AG04450 (cell line): ENCODE results near the gene SPOUT1. TPM values are rescaled to one million over a fixed set of nuclear protein-coding genes. Genes with fewer than 3 reads are reported as not detected.

Source experiments
- CTCF ChIA-PET: fragments of 300-600, 350-600 bp; formaldehyde crosslinking; extraction: SDS; loops from one replicate; lab custom pipeline; 2022; ENCODE audit warnings: antibody characterized with exemption, inconsistent platforms; lab: Charles Lee
- POLR2A ChIA-PET: fragments of 350-600 bp; formaldehyde crosslinking; extraction: SDS; loops from one replicate; lab custom pipeline; 2021; ENCODE audit warnings: antibody characterized with exemption, inconsistent platforms; lab: Yijun Ruan, JAX
- DNase-seq: peaks from one replicate; pipeline ENCODE4 v3.0.0-alpha.2; 2011; ENCODE audit warnings: low read depth, low spot score
- H3K27ac ChIP-seq: one replicate; pipeline ENCODE4 v1.5.1; 2012; ENCODE audit warnings: low read depth, low read length, control low read depth
- H3K27me3 ChIP-seq: one replicate; pipeline ENCODE4 v1.6.0; 2012; ENCODE audit warnings: low read length; ENCODE audit not compliant: control insufficient read depth, insufficient read depth
- H3K4me3 ChIP-seq: 2 replicates; pipeline ENCODE4 v1.5.1; 2011; ENCODE audit warnings: mild to moderate bottlenecking, low read depth, low read length, control low read depth
- H3K9me3 ChIP-seq: 2 replicates; pipeline ENCODE4 v1.5.1; 2012; ENCODE audit warnings: low read length; ENCODE audit not compliant: control insufficient read depth, insufficient read depth
- polyA plus RNA-seq: library from polyadenylated mRNA; depleted of rRNA; stranded (reverse); fragments of >200 nt; gene quantifications from 2 replicates; pipeline ENCODE4 v1.2.3, GENCODE V29; 2011
- TF ChIP-seq, protein P1 (sequence below): IDR thresholded peaks from 2 replicates; pipeline ENCODE4 v1.5.1; 2011; ENCODE audit warnings: low read depth, low read length, control low read depth, inconsistent platforms

The SPOUT1 gene
- polyA plus RNA-seq, 1 experiment: 19.1 TPM

DNA sequence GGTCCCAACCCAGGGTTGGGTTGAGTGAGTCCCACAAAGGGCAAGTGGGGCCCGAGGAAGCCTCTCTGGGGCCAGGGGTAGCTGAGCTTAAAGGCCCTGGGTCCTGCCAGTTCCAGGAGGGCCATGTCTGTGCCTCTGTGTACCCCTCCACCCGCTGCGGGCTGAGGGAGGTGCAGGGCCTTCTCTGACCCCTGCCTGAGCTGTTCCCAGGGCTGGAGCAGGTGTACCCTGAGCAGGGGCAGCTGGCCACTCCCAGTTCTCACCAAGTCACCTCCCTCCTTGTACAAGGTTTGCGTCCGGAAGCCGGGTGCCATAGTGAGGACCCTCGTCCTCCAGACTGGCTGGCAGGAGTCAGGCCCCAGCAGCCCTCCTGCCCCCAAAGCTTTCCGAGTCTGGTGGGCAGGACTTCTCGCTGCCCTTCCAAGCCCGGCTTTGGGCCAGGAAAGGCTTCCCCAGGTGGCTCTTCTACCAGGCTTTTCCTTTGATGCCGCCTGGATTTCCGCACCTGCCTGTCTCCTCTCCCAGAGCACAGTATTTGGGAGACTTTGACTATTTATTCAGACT lies 20.5 kb downstream of the SPOUT1 start:
- Histone ChIP-seq H3K27ac (no peak overlapping the region), H3K4me3 (no peak overlapping the region), H3K9me3 (no peaks in the 10 kb centered on the region; the same call in 1 of the 2 replicates), H3K27me3 (no peaks in the 10 kb centered on the region)
- DNase-seq: no peak
- POLR2A ChIA-PET: interaction anchor here (0.6 to 1.2 kb wide), 3 partner anchors 9 to 150 kb away, joined by 4 to 13 read pairs (median 8); partner anchors contain the start of gene ENDOG
- CTCF ChIA-PET: interaction anchor here (7.2 kb wide), 1 partner anchor 9 kb away, joined by 52 read pairs; the partner anchor contains the start of gene ENDOG
- TF ChIP-seq, protein P1, sequence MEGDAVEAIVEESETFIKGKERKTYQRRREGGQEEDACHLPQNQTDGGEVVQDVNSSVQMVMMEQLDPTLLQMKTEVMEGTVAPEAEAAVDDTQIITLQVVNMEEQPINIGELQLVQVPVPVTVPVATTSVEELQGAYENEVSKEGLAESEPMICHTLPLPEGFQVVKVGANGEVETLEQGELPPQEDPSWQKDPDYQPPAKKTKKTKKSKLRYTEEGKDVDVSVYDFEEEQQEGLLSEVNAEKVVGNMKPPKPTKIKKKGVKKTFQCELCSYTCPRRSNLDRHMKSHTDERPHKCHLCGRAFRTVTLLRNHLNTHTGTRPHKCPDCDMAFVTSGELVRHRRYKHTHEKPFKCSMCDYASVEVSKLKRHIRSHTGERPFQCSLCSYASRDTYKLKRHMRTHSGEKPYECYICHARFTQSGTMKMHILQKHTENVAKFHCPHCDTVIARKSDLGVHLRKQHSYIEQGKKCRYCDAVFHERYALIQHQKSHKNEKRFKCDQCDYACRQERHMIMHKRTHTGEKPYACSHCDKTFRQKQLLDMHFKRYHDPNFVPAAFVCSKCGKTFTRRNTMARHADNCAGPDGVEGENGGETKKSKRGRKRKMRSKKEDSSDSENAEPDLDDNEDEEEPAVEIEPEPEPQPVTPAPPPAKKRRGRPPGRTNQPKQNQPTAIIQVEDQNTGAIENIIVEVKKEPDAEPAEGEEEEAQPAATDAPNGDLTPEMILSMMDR: no peak

GRCh38 chr9:128808543-128808942 lies 21.1 kb downstream of the SPOUT1 start:
- CTCF ChIA-PET: interaction anchor here (7.2 kb wide), 1 partner anchor 9 kb away, joined by 52 read pairs; the partner anchor contains the start of gene ENDOG
- Histone ChIP-seq H3K27me3 (no peaks in the 10 kb centered on the region), H3K9me3 (no peaks in the 10 kb centered on the region; the same call in 1 of the 2 replicates), H3K4me3 (no peak overlapping the region), H3K27ac (no peak overlapping the region)
- no peak for DNase-seq
- TF ChIP-seq, protein P1: no peak
- POLR2A ChIA-PET: interaction anchor here (0.6 to 1.2 kb wide), 3 partner anchors 9 to 151 kb away, joined by 4 to 13 read pairs (median 8); partner anchors contain the start of gene ENDOG

- TF ChIP-seq, protein P1: no peak
- POLR2A ChIA-PET: interaction anchor here (1.2 kb wide), 2 partner anchors 10 kb away, joined by 4 to 5 read pairs; partner anchors contain the start of gene ENDOG
- H3K4me3 ChIP-seq: no peak overlapping the region
Observed at GRCh38 chr9:128807827-128808226, 21.8 kb downstream of the SPOUT1 start.

DNA sequence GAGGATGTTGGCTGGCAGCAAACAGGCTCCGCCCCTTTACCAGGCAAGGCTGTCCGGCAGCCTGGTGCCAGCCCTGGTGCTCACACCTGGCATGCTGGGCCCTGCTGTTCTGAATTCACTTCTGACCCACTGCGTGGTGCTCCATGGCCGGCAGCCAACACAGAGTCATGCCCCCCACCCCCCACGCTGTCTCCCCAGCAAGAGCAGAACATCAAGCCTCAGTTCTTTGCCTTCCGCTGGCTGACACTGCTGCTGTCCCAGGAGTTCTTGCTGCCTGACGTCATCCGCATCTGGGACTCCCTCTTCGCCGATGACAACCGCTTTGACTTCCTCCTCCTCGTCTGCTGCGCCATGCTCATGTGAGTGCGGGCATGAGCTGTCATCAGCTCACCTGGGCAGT lies 23.9 kb downstream of the SPOUT1 start:
- Histone ChIP-seq H3K9me3 (no peaks in the 10 kb centered on the region; the same call in 1 of the 2 replicates), H3K27ac (no peak overlapping the region), H3K4me3 (no peak overlapping the region), H3K27me3 (no peaks in the 10 kb centered on the region)
- ChIA-PET CTCF (interaction anchor here (7.2 kb wide), 1 partner anchor 12 kb away, joined by 52 read pairs; the partner anchor contains the start of gene ENDOG), POLR2A (no interaction called here)
- DNase-seq: no peak
- TF ChIP-seq, protein P1: no peak

More at GRCh38 chr9:128807827-128808226, 21.8 kb downstream of the SPOUT1 start:
- DNase-seq: no peak
- no peaks in the 10 kb centered on the region for H3K27me3 ChIP-seq
- CTCF ChIA-PET: interaction anchor here (7.2 kb wide), 1 partner anchor 10 kb away, joined by 52 read pairs; the partner anchor contains the start of gene ENDOG
- H3K9me3 ChIP-seq: no peaks in the 10 kb centered on the region; the same call in 1 of the 2 replicates
- H3K27ac ChIP-seq: no peak overlapping the region

DNA sequence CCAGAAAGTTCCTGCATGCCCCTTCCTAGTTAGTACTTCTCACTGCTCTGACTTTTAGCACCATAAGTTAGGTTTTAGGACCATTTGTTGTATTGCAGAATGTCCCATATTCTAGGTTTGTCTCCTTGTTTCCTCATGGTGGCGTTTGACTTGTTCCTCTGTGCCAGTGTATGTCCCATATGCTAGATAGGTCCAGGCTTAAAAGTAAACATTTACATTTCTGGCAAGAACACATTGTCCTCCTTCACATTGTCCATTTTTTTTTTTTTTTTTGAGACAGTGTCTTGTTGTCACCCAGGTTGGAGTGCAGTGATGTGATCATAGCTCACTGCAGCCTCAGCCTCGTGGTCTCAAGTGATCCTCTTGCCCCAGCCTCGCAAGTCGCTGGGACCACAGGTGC lies 27.1 kb downstream of the SPOUT1 start:
- no peak overlapping the region for H3K27ac ChIP-seq
- POLR2A ChIA-PET: no interaction called here
- CTCF ChIA-PET: interaction anchor here (1.7 kb wide), 1 partner anchor 15 kb away, joined by 5 read pairs; no protein-coding TSS in a partner anchor
- no peaks in the 10 kb centered on the region for H3K27me3 ChIP-seq
- H3K9me3 ChIP-seq: no peaks in the 10 kb centered on the region
- DNase-seq: no peak
- TF ChIP-seq, protein P1: no peak
- no peak overlapping the region for H3K4me3 ChIP-seq
